Mesendoderm (in vitro differentiated cells): ENCODE results near the gene BTBD19.

Experiments used
- DNase-seq: peaks from one replicate; pipeline ENCODE4 v3.0.0; 2013
- H2AK5ac ChIP-seq: 2 replicates; pipeline ENCODE4 v1.6.1; 2013; ENCODE audit warnings: low read length, inconsistent platforms
- H2BK120ac ChIP-seq: 2 replicates; pipeline ENCODE4 v1.6.1; 2013; ENCODE audit warnings: low read depth, mild to moderate bottlenecking, low read length, moderate library complexity, mixed read lengths
- H2BK15ac ChIP-seq: replicated peaks from 2 replicates; pipeline ENCODE4 v1.6.1; 2013; ENCODE audit warnings: low read depth, mild to moderate bottlenecking, moderate library complexity
- H2BK5ac ChIP-seq: 2 replicates; pipeline ENCODE4 v1.6.1; 2013; ENCODE audit warnings: low read length, inconsistent platforms
- H3K18ac ChIP-seq: 2 replicates; pipeline ENCODE4 v1.6.1; 2013; ENCODE audit warnings: mild to moderate bottlenecking, low read length, mixed read lengths
- H3K23ac ChIP-seq: one replicate; pipeline ENCODE4 v1.6.1; 2013; ENCODE audit warnings: low read length
- H3K27ac ChIP-seq: 2 replicates; pipeline ENCODE4 v1.5.1; 2013; ENCODE audit warnings: low read depth, mild to moderate bottlenecking, inconsistent platforms, low read length, moderate library complexity
- H3K27me3 ChIP-seq: 2 replicates; pipeline ENCODE4 v1.6.1; 2013; ENCODE audit warnings: low read length, control low read depth, mild to moderate bottlenecking, inconsistent platforms; ENCODE audit not compliant: insufficient read depth, poor library complexity
- H3K36me3 ChIP-seq: 2 replicates; pipeline ENCODE4 v1.6.1; 2013; ENCODE audit warnings: low read length, inconsistent platforms; ENCODE audit not compliant: control insufficient read depth, insufficient read depth
- H3K4ac ChIP-seq: one replicate; pipeline ENCODE4 v1.6.1; 2013; ENCODE audit warnings: low read depth, mild to moderate bottlenecking, low read length, moderate library complexity
- H3K4me1 ChIP-seq: 2 replicates; pipeline ENCODE4 v1.6.1; 2013; ENCODE audit warnings: low read depth, low read length, inconsistent platforms; ENCODE audit not compliant: control insufficient read depth
- H3K4me2 ChIP-seq: 2 replicates; pipeline ENCODE4 v1.6.1; 2013; ENCODE audit warnings: low read length
- H3K4me3 ChIP-seq: 2 replicates; pipeline ENCODE4 v1.5.1; 2013; ENCODE audit warnings: mild to moderate bottlenecking, low read length
- H3K56ac ChIP-seq: one replicate; pipeline ENCODE4 v1.6.1; 2013; ENCODE audit warnings: low read length
- H3K79me1 ChIP-seq: 2 replicates; pipeline ENCODE4 v1.6.1; 2013; ENCODE audit warnings: low read length, inconsistent platforms
- H3K79me2 ChIP-seq: 2 replicates; pipeline ENCODE4 v1.6.1; 2013; ENCODE audit warnings: mild to moderate bottlenecking, low read length; ENCODE audit not compliant: control insufficient read depth, insufficient read depth
- H3K9ac ChIP-seq: 2 replicates; pipeline ENCODE4 v1.6.1; 2013; ENCODE audit warnings: low read length, inconsistent platforms
- H4K5ac ChIP-seq: one replicate; pipeline ENCODE4 v1.6.1; 2013; ENCODE audit warnings: low read length
- H4K8ac ChIP-seq: one replicate; pipeline ENCODE4 v1.6.1; 2013; ENCODE audit warnings: low read depth, mild to moderate bottlenecking, control low read depth, low read length, moderate library complexity
- WGBS: extraction: QIAGEN DNeasy Blood & Tissue Kit; methylation state at CpG from one replicate; pipeline ENCODE4 v1.1.7; 2013; ENCODE audit warnings: low lambda C conversion rate, missing lambda C conversion rate; ENCODE audit not compliant: insufficient coverage; ENCODE audit errors: extremely low coverage; 5-methylcytosine and 5-hydroxymethylcytosine counted together

Gene BTBD19

DNA sequence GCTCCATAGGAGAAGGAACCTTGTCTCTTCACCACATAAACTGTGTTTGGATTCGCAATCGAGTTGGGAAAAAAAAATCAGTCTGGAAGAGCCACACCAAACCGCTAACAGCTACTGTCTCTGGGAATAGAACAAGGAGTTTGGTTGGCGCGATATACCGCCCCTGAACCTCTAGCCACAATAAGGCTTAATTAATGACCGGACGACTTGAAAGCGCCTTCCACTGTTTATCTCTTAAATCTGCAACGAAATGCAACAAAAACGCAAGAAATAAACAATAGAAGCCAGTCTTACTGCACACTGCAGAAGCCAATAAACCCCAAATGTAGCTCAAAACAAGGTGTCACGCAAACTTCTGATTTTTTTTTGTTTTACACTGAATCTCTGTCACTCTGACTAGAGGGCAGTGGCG lies 10.9 kb downstream of the BTBD19 start:
- Histone ChIP-seq H3K4me2 (peak overlapping the region; percentile 7), H3K79me1 (no peaks in the 10 kb centered on the region), H2BK5ac (no peak overlapping the region), H2BK120ac (no peak overlapping the region), H3K56ac (peak overlapping the region; percentile 69), H3K27ac (no peak overlapping the region), H3K4me1 (peaks cover 3% of the 10 kb centered on the region), H4K5ac (no peak overlapping the region), H3K79me2 (no peaks in the 10 kb centered on the region), H3K4me3 (no peak overlapping the region), H3K18ac (no peak overlapping the region), H3K4ac (no peak overlapping the region), H2AK5ac (no peak overlapping the region), H3K36me3 (no peaks in the 10 kb centered on the region), H3K23ac (no peak overlapping the region), H4K8ac (no peak overlapping the region), H3K27me3 (no peaks in the 10 kb centered on the region), H3K9ac (peak overlapping the region; percentile 16), H2BK15ac (no peak overlapping the region)
- WGBS, result no CpG with 5 or more reads among the region's 13 CpGs
- no peak for DNase-seq

DNA sequence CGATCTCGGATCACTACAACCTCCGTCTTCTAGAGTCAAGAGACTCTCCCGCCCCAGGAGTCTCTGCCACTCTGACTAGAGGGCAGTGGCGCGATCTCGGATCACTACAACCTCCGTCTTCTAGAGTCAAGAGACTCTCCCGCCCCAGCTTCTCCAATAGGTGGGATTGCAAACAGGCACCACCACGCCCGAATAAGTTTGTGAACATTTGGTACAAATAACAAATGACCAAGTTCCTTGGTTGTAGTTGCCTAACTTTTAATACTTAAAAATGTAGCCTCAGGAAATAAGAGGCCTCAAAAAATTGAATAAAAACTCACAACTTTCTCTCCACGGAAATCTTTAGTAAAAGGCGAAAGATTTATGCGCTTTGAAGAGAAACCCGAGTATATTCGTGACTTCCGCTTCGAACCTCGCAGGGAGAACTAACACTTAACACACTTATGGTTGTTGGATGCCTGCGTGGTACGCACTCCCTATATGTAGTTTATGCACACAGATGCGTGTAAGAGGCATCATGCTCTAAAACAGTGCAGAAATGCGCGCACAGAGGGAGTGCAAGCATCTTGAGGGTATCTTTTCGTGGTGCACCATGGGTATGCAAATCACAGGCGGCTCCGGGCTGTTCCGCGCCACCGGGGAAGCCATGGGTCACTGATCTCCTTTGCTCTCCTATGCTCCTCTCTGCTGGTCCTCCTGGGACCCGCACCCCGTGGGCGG lies 11.4 kb downstream of the BTBD19 start:
- H3K4me1 ChIP-seq, result peaks cover 3% of the 10 kb centered on the region
- H2BK15ac ChIP-seq, result no peak overlapping the region
- no peak overlapping the region for H4K8ac ChIP-seq
- H3K27me3 ChIP-seq, result no peaks in the 10 kb centered on the region
- no peaks in the 10 kb centered on the region for H3K79me2 ChIP-seq
- no peak overlapping the region for H2AK5ac ChIP-seq
- no CpG with 5 or more reads among the region's 33 CpGs for WGBS
- H3K4me2 ChIP-seq, result peak overlapping the region; percentile 30
- peak overlapping the region; percentile 93 for H3K56ac ChIP-seq
- H3K4ac ChIP-seq, result peak overlapping the region; percentile 92
- peak overlapping the region; percentile 96 for H2BK120ac ChIP-seq
- H3K18ac ChIP-seq, result peak overlapping the region; percentile 43
- no peaks in the 10 kb centered on the region for H3K36me3 ChIP-seq
- no peak overlapping the region for H4K5ac ChIP-seq
- H3K79me1 ChIP-seq, result no peaks in the 10 kb centered on the region
- peak overlapping the region; percentile 3 for H3K4me3 ChIP-seq
- peak; percentile 100 for DNase-seq
- peak overlapping the region; percentile 53 for H3K27ac ChIP-seq
- peak overlapping the region; percentile 100 for H2BK5ac ChIP-seq
- H3K9ac ChIP-seq, result peak overlapping the region; percentile 74
- no peak overlapping the region for H3K23ac ChIP-seq

DNA sequence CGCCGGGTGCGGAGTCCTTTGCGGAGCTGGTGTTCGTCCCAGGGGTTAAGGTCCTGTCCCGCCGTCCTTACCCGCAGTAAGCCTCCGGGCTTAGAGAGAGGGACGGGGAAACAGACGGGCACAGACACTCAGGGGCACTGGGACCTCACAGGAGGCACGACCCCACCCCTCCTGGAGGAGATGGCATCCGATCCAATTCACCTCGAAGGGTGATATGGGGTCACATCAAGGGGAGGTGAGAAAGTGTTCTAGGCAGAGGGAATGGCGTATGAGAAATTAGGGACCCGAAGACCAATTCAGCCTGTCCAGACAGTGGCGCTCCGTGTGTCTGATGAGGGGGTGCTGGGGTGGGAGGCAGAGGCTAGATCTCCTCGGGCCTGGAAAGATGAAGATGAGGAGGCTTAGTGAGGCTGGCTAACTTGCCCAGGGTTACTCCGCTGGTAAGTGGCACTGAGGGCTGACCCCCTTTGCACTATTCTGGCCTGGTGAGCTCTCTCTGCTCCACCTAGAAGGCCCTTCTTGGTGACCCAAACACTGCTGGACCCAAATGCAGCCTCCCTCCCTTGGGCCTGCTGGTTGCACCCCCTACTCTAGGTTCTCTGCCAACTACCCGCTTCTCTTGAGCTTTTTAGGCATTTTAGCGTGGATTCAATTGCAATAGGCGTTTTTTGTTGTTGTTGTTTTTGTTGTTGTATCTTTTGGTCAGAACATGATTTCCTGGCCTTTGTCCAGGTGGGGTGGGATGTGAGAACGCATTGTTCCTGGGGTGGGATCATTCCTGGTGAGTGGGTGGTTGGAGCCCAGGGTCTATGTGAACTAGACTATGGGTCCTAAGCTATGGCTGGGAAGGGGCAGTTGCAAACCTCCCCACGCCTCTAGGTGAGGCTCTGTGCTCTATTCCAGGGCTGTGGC lies 12.3 kb downstream of the BTBD19 start:
- WGBS, result no CpG with 5 or more reads among the region's 25 CpGs
- peak overlapping the region; percentile 74 for H3K9ac ChIP-seq
- H3K56ac ChIP-seq, result peak overlapping the region; percentile 93
- H3K27me3 ChIP-seq, result no peaks in the 10 kb centered on the region
- no peaks in the 10 kb centered on the region for H3K36me3 ChIP-seq
- no peak overlapping the region for H2BK120ac ChIP-seq
- DNase-seq, result no peak
- H4K8ac ChIP-seq, result no peak overlapping the region
- peak overlapping the region; percentile 43 for H3K18ac ChIP-seq
- no peaks in the 10 kb centered on the region for H3K79me2 ChIP-seq
- H3K27ac ChIP-seq, result no peak overlapping the region
- H4K5ac ChIP-seq, result peak overlapping the region; percentile 15
- H3K79me1 ChIP-seq, result no peaks in the 10 kb centered on the region
- peak overlapping the region; percentile 100 for H2BK5ac ChIP-seq
- no peak overlapping the region for H3K23ac ChIP-seq
- H2AK5ac ChIP-seq, result peak overlapping the region; percentile 83
- peak overlapping the region; percentile 30 for H3K4me2 ChIP-seq
- H2BK15ac ChIP-seq, result no peak overlapping the region
- H3K4me3 ChIP-seq, result peak overlapping the region; percentile 3
- H3K4ac ChIP-seq, result no peak overlapping the region
- peaks cover 3% of the 10 kb centered on the region for H3K4me1 ChIP-seq

- no CpG with 5 or more reads among the region's 9 CpGs for whole genome bisulfite sequencing
Measured at GRCh38 chr1:44821240-44821715, 13.0 kb downstream of the BTBD19 start.

DNA sequence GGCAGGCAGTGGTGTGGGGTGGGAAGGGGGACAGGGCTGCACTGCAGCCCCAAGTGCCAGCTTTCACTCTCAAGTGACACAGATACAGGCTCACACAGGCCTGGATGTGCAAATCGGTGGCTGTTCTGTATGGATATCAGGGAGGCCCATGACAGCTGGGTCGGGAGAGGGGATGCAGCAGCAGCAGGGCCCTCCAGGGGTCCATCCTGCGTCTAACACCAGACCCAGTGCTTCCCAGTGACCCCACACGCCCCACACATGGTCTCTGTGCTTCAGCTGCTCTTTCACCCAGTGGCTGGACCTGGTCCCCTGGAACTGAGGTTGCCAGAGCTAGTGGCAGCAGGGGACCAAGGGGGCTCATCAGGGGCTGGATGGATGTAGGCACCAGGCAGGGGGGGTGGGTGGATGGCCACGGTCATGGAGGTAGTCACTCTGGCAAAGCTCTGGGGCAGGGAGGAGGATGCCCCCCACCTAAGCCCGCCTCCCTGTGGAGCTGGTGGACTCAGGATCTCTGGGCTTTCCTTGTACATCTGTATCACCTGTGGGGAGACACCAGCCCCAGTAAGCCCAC lies 13.9 kb downstream of the BTBD19 start:
- H2BK120ac ChIP-seq, result no peak overlapping the region
- no peaks in the 10 kb centered on the region for H3K79me1 ChIP-seq
- H3K4me2 ChIP-seq, result no peak overlapping the region
- peak overlapping the region; percentile 2 for H3K56ac ChIP-seq
- no peak overlapping the region for H4K5ac ChIP-seq
- H3K9ac ChIP-seq, result no peak overlapping the region
- WGBS, result no CpG with 5 or more reads among the region's 6 CpGs
- H3K27ac ChIP-seq, result no peak overlapping the region
- H3K27me3 ChIP-seq, result no peaks in the 10 kb centered on the region
- H3K18ac ChIP-seq, result no peak overlapping the region
- no peak overlapping the region for H3K23ac ChIP-seq
- H3K79me2 ChIP-seq, result no peaks in the 10 kb centered on the region
- H3K4ac ChIP-seq, result no peak overlapping the region
- H2AK5ac ChIP-seq, result no peak overlapping the region
- H2BK5ac ChIP-seq, result no peak overlapping the region
- peaks cover 3% of the 10 kb centered on the region for H3K4me1 ChIP-seq
- H4K8ac ChIP-seq, result no peak overlapping the region
- no peak overlapping the region for H2BK15ac ChIP-seq
- no peak overlapping the region for H3K4me3 ChIP-seq
- no peaks in the 10 kb centered on the region for H3K36me3 ChIP-seq
- no peak for DNase-seq

More at GRCh38 chr1:44821240-44821715, 13.0 kb downstream of the BTBD19 start:
- H2BK5ac ChIP-seq, result no peak overlapping the region
- no peak overlapping the region for H3K27ac ChIP-seq
- no peak overlapping the region for H3K9ac ChIP-seq
- H3K4me1 ChIP-seq, result peaks cover 3% of the 10 kb centered on the region
- H3K4ac ChIP-seq, result no peak overlapping the region
- no peak overlapping the region for H2BK120ac ChIP-seq
- no peak overlapping the region for H2AK5ac ChIP-seq
- no peak overlapping the region for H2BK15ac ChIP-seq
- no peaks in the 10 kb centered on the region for H3K36me3 ChIP-seq
- H3K27me3 ChIP-seq, result no peaks in the 10 kb centered on the region
- no peak overlapping the region for H4K5ac ChIP-seq
- DNase-seq, result no peak
- no peaks in the 10 kb centered on the region for H3K79me2 ChIP-seq
- H3K23ac ChIP-seq, result no peak overlapping the region
- H3K4me2 ChIP-seq, result no peak overlapping the region
- no peaks in the 10 kb centered on the region for H3K79me1 ChIP-seq
- H3K56ac ChIP-seq, result peak overlapping the region; percentile 93
- H4K8ac ChIP-seq, result no peak overlapping the region
- no peak overlapping the region for H3K18ac ChIP-seq
- no peak overlapping the region for H3K4me3 ChIP-seq
